CD1c-positive myeloid dendritic cell (primary cell): ENCODE data around the gene ARPC1B.
"Not testable (repeated sequence)": the region's sequence is repeated elsewhere in the genome, so short reads cannot be mapped to it uniquely, and the experiment has no call there.

Experiments
- DNase-seq: peaks from one replicate; pipeline ENCODE4 v3.0.0-alpha.2; 2016; ENCODE audit errors: extremely low spot score

Gene ARPC1B

GRCh38 chr7:99374111-99375064, at the start of gene ARPC1B:
Gene ARPC1B, plus strand, starts transcription at chr7:99374730. Its CDS starts 10,985 bp downstream, at chr7:99385715.
- peak; percentile 94 for DNase-seq

- no peak for DNase-seq
These were observed 49.5 kb upstream of the ARPC1B start for GRCh38 chr7:99325001-99325493.

GRCh38 chr7:99325592-99326407, 48.7 kb upstream of the ARPC1B start, which contains the start of gene ARPC1A:
Gene ARPC1A, plus strand, starts transcription at chr7:99325898. Its CDS starts 7,456 bp downstream, at chr7:99333354.
- DNase-seq: peak; percentile 97

- peak; percentile 5 for DNase-seq
These were observed 48.1 kb upstream of the ARPC1B start for GRCh38 chr7:99326408-99326782.

- DNase-seq: peak; percentile 70
These were observed 44.1 kb upstream of the ARPC1B start for GRCh38 chr7:99330314-99330961.

GRCh38 chr7:99331002-99331401, 43.5 kb upstream of the ARPC1B start:
- no peak for DNase-seq

- no peak for DNase-seq
These were observed 34.9 kb upstream of the ARPC1B start for GRCh38 chr7:99339595-99339994.

- DNase-seq: no peak
These were observed 33.9 kb upstream of the ARPC1B start for GRCh38 chr7:99340659-99341058.

- no peak for DNase-seq
These were observed 30.4 kb upstream of the ARPC1B start for GRCh38 chr7:99344061-99344647.

GRCh38 chr7:99350641-99351040, 23.9 kb upstream of the ARPC1B start:
- not testable (repeated sequence) for DNase-seq

GRCh38 chr7:99352247-99352646, 22.3 kb upstream of the ARPC1B start:
- DNase-seq: no peak

- no peak for DNase-seq
These were observed 19.4 kb upstream of the ARPC1B start for GRCh38 chr7:99355098-99355497.

- DNase-seq: no peak
These were observed 16.6 kb upstream of the ARPC1B start for GRCh38 chr7:99357701-99358490.

GRCh38 chr7:99358521-99358920, 16.0 kb upstream of the ARPC1B start:
- DNase-seq: not testable (repeated sequence)

- DNase-seq: no peak
These were observed 14.9 kb upstream of the ARPC1B start for GRCh38 chr7:99359465-99360154.

GRCh38 chr7:99362801-99363200, 11.7 kb upstream of the ARPC1B start:
- no peak for DNase-seq

GRCh38 chr7:99363286-99363685, 11.2 kb upstream of the ARPC1B start:
- DNase-seq: no peak

GRCh38 chr7:99365318-99366141, 9.0 kb upstream of the ARPC1B start:
- DNase-seq: peak; percentile 56

GRCh38 chr7:99366646-99367045, 7.9 kb upstream of the ARPC1B start:
- DNase-seq: no peak
